HFFc6 (cell line): ENCODE data around the gene FAM89A. TPM values are rescaled to one million over a fixed set of nuclear protein-coding genes. Genes with fewer than 3 reads are reported as not detected.

ENCODE experiments used
- DNase-seq: peaks from one replicate; pipeline ENCODE4 v3.0.0-alpha.2; 2018
- H3K27ac Mint-ChIP-seq: 2 replicates; pipeline ENCODE4 v1.8.0; 2020; ENCODE audit warnings: mild to moderate bottlenecking, mixed read lengths
- H3K27me3 Mint-ChIP-seq: 2 replicates; pipeline ENCODE4 v1.8.0; 2021; ENCODE audit warnings: mild to moderate bottlenecking, moderate library complexity, mixed read lengths; ENCODE audit not compliant: insufficient read depth
- H3K36me3 Mint-ChIP-seq: 2 replicates; pipeline ENCODE4 v1.8.0; 2021; ENCODE audit warnings: low read depth, mixed read lengths
- H3K4me1 Mint-ChIP-seq: 2 replicates; pipeline ENCODE4 v1.8.0; 2020; ENCODE audit warnings: low read depth, mixed read lengths
- H3K4me3 Mint-ChIP-seq: 2 replicates; pipeline ENCODE4 v1.8.0; 2020; ENCODE audit warnings: mild to moderate bottlenecking, moderate library complexity, mixed read lengths
- H3K9me3 Mint-ChIP-seq: 2 replicates; pipeline ENCODE4 v1.8.0; 2020; ENCODE audit warnings: mild to moderate bottlenecking, mixed read lengths
- total RNA-seq, 6 experiments: library from RNA; stranded (reverse); fragmentation: NEBNext Ultra II Directional; extraction: Animal tissue kit (Norgen Biotek cat#: 25700); gene quantifications; 2 replicates in 1 of 6; 3 replicates in 5 of 6; pipeline ENCODE4 v1.2.3, GENCODE V29; 2021
- TF ChIP-seq, protein P1 (sequence below): fragments of 200-600 bp; sonication (generic); IDR thresholded peaks from 2 replicates; pipeline ENCODE4 v1.5.0; 2021; ENCODE audit warnings: antibody characterized with exemption, mild to moderate bottlenecking

The FAM89A gene
- total RNA-seq, 6 experiments from 2014 or later, result 2.4 to 3.7 (median 2.9) TPM

GRCh38 chr1:230979389-230979716, 60.7 kb downstream of the FAM89A start:
- Mint-ChIP-seq H3K27me3 (no peaks in the 10 kb centered on the region), H3K4me1 (peaks cover 9% of the 10 kb centered on the region), H3K36me3 (peaks cover 7% of the 10 kb centered on the region), H3K4me3 (no peak overlapping the region; the same call in 1 of the 2 replicates), H3K9me3 (no peaks in the 10 kb centered on the region), H3K27ac (peak overlapping the region; percentile 73)
- TF ChIP-seq, protein P1, sequence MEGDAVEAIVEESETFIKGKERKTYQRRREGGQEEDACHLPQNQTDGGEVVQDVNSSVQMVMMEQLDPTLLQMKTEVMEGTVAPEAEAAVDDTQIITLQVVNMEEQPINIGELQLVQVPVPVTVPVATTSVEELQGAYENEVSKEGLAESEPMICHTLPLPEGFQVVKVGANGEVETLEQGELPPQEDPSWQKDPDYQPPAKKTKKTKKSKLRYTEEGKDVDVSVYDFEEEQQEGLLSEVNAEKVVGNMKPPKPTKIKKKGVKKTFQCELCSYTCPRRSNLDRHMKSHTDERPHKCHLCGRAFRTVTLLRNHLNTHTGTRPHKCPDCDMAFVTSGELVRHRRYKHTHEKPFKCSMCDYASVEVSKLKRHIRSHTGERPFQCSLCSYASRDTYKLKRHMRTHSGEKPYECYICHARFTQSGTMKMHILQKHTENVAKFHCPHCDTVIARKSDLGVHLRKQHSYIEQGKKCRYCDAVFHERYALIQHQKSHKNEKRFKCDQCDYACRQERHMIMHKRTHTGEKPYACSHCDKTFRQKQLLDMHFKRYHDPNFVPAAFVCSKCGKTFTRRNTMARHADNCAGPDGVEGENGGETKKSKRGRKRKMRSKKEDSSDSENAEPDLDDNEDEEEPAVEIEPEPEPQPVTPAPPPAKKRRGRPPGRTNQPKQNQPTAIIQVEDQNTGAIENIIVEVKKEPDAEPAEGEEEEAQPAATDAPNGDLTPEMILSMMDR, result no peak
- DNase-seq, result no peak

DNA sequence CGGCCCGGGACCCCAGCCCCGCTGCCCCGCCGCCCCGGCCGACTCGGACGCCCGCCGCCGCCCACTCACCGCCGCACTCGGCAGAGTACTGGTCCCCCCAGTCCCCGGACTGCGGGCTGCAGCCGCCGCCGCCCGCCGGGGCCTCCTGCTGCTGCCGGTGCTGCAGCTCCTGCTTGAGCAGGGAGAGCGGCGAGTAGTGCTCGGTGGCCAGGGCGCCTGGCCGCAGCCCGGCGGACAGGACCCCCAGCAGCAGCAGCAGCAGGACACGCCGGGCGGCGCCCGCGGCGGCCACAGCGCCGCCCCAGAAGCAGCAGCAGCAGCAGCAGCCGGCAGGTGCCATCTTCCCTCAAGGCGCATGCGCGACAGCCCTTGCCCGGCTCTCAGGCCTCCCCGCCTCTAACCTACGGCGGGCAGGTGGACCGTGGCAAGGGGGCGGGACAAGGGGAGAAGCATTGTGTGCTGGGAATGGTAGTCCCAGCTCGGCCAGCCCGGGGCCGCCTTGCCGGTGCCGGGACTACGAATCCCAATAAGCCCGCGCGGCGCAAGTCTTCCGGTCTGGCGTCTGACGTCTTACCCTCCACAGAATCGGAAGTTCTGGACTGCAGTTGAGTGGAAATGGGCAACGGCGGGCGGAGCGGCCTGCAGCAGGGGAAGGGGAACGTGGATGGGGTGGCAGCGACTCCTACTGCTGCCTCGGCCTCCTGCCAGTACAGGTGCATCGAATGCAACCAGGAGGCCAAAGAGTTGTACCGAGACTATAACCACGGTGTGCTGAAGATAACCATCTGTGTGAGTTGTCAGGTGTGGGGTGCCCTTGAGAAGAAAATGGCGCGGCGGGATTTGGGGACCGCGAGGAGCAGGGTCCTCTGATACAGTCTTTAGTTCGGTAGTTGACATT, 61.3 kb downstream of the FAM89A start, which contains the start of the genes ARV1 and TTC13:
ARV1 (plus strand) TSS at position 604 of the 898 bp plus-strand sequence; CDS start at position 616, 12 bp downstream.
TTC13 (minus strand) TSS at position 371 of the 898 bp plus-strand sequence; CDS start at position 340, 31 bp downstream.
- peaks cover 9% of the 10 kb centered on the region for H3K4me1 Mint-ChIP-seq
- peak; percentile 98 for DNase-seq
- peak within 1 kb of the TSS; percentile 73 for H3K27ac Mint-ChIP-seq
- H3K36me3 Mint-ChIP-seq, result peaks cover 7% of the 10 kb centered on the region
- H3K27me3 Mint-ChIP-seq, result no peaks in the 10 kb centered on the region
- H3K9me3 Mint-ChIP-seq, result no peaks in the 10 kb centered on the region
- peak within 1 kb of the TSS; percentile 91; the same call in 1 of the 2 replicates for H3K4me3 Mint-ChIP-seq
- TF ChIP-seq, protein P1, result peak; percentile 26; the same call in 1 of the 2 replicates

DNA sequence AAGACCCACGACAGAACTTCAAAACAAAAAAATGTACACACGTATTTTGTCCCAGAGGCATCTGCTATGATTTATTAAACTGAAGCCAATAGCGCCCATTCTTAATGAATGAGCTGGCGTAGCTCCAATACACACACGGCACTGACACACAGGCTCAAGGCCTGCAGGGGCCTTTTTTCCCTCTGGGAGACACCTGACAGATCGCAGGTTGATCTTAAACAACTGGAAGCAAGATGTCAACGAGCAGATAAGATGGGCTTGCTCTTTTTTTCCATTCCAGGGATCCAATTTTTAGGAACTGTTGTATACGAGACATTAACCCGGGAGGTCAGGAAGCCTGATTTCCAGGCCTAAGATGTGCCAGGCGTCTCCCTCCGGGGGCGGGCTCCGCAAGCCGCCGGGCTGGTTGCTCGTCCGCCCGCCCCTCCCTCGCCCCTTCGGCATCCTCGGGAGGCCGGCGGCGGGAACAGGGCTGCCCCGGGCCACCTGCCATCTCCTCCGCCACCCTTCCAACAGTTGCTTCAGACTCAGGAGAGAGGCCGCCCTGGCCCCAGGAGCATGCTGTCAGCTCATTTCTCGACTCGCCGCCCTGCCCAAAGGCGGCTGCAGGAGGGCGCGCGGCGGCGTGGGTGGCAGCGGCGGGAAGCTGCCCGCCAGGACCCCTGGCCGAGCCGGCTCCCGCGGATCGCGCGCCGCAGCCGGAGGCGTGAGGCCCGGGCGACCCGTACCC, 62.1 kb downstream of the FAM89A start:
- peak overlapping the region; percentile 56 for H3K27ac Mint-ChIP-seq
- H3K9me3 Mint-ChIP-seq, result no peaks in the 10 kb centered on the region
- peaks cover 7% of the 10 kb centered on the region for H3K36me3 Mint-ChIP-seq
- H3K4me3 Mint-ChIP-seq, result peak overlapping the region; percentile 91; the same call in 1 of the 2 replicates
- no peak for DNase-seq
- H3K27me3 Mint-ChIP-seq, result no peaks in the 10 kb centered on the region
- peaks cover 16% of the 10 kb centered on the region for H3K4me1 Mint-ChIP-seq
- TF ChIP-seq, protein P1, result no peak

DNA sequence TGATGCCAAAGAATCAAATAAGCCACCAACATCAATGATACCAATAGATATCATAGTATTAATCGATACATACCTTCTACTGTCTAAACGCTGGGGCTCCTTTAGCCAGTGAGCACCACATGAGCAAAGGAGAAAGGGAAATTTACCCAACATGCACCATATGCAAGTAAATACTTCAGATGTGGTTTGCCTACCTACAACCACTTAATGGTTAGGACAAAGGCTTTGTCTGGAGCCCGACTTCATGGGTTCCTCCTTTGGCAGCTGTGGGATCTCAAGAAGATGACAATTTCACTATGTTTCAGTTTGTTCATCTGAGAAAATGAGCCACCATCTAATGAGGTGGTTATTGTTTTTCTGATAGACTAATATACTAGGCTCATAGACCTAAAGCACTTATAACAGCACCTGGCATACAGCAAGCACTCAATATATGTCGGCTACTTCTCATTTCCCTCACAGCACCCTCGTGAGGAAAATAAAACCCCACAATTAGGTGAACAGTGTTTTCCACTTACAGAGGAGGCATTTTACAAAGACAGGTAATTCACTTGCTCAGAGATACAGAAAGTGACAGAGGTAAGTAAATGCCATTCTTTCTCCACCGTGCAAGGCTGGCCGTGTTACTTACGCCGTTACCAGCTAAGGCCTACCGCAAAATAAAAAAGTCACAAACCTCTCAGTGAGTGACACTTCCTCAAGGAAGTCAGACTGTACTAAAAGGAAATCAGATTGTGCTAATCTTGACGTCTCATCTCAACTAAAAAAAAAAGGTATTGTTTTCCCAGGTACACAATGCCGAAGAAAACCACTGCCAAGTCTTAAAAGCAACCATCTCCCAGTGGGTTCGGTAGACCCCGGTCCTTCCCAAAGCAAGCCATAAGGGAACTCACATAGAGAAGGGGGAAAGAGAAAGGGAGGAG, 63.0 kb downstream of the FAM89A start:
- Mint-ChIP-seq H3K27me3 (no peaks in the 10 kb centered on the region), H3K4me1 (peaks cover 25% of the 10 kb centered on the region), H3K4me3 (peak overlapping the region; percentile 91; the same call in 1 of the 2 replicates), H3K36me3 (peaks cover 7% of the 10 kb centered on the region), H3K9me3 (no peaks in the 10 kb centered on the region), H3K27ac (no peak overlapping the region; the same call in 1 of the 2 replicates)
- no peak for DNase-seq
- TF ChIP-seq, protein P1, result no peak

- peaks cover 32% of the 10 kb centered on the region for H3K4me1 Mint-ChIP-seq
- no peak overlapping the region for H3K4me3 Mint-ChIP-seq
- peaks cover 7% of the 10 kb centered on the region for H3K36me3 Mint-ChIP-seq
- H3K27ac Mint-ChIP-seq, result no peak overlapping the region
- no peak for DNase-seq
- TF ChIP-seq, protein P1, result no peak
- no peaks in the 10 kb centered on the region for H3K9me3 Mint-ChIP-seq
- H3K27me3 Mint-ChIP-seq, result no peaks in the 10 kb centered on the region
Measured at GRCh38 chr1:230976360-230976759, 63.7 kb downstream of the FAM89A start.
